Measurements from ENCODE around the gene CHFR.
"Not testable (repeated sequence)": the region's sequence is repeated elsewhere in the genome, so short reads cannot be mapped to it uniquely, and the experiment has no call there.

Gene CHFR

DNA sequence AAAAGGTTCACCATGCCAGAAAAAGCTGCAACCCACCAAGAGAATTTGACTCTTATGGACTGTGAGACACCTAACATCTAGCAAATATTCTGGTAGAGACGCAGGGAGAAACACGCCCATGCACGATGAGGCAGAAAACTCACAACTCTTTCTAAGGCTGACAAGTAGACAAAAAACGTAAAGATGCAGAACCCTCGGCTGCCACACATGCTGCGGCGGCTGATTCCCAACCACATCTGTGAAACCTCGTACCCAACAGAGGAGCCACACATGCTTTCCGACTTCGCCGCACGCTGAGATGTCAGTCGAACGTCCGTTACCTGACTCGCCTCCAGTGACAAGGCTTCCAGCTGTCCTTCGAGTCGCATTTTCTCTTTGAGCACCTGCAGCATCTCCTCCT is 80.5 kb downstream of the CHFR start:
- DNase-seq = no peak

GRCh38 chr12:132804426-132804861 is 83.0 kb downstream of the CHFR start:
- DNase-seq = no peak

DNA sequence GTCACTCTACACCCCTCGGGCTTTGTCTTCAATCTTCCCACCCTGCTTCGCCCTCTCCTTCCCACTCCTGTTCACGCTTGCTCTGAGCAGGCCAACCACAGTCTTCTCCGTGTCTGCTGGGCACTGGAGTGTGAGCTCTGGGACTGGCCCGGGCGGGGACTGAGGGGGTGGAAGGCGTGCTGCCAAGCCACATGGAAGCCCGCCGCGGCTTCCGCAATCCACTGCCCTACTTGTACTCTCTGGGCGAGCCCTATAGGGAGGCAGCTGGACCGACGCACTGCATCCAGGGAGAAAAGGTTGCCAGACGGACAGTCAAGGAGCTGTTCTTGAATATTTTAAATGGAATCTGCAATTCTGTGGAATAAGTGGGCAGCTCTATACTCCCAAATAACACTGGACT is 83.5 kb downstream of the CHFR start:
- DNase-seq = no peak

DNA sequence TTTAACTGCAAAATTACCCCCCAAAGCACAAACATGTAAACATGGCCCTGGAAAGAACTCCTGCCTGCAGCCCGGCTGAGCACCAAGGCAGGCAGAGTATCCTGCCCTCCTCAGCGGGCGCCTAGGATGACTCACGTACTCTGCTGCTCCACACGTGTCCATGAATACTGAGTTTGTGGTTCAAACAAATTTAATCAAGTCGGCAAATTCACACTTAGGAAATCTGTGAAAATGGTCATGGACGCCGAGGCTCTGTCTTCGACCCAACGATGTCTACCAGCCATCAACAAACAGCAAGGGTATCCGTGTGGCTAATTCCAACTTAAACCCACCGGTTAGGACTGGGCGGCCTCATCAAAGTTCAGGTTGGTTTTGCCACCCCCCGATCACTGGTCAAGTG is 84.3 kb downstream of the CHFR start:
- DNase-seq = no peak

DNA sequence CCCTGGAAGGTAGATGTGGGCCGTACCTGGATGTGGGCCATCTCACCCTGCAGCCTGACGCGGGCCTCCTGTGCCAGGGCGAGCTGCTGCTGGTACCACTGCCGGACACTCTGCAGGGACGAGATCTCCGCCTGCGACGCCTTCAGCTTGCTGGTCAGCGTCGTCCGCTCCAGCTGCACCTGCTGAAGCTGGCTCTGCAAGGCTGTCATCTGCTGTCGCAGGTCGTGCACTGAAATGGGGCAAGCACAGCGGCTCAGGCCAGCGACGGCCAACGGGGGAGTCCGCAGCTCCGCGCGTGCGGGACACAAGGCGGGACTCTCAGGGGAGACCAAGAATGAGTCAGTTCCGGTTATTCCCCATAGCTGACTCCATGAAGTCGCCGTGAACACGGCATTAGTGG is 85.7 kb downstream of the CHFR start:
- DNase-seq = no peak

GRCh38 chr12:132798836-132799235 is 88.6 kb downstream of the CHFR start:
- no peak for DNase-seq

- DNase-seq = no peak
Observed at GRCh38 chr12:132797820-132798570, 89.4 kb downstream of the CHFR start.

DNA sequence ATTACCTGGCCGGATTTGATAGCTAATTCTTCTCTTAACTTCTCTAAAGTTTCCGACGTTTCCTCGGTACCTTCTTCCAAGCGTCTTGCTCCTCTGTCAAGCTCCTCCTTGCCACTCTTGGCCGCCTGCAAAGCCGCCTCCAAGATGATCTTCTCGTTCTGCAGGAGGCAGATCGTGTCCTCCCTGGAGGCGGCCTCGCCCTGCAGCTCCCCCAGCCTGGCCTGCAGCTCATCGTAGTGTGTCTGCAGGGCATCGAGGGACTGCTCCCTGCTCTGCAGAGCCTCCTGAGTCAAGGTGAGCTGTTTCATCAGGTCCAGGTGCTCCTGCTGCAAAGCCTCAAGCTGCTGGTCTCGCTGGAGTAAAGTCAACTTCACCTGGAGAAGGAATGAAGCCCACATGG is 91.6 kb downstream of the CHFR start:
- DNase-seq = no peak

DNA sequence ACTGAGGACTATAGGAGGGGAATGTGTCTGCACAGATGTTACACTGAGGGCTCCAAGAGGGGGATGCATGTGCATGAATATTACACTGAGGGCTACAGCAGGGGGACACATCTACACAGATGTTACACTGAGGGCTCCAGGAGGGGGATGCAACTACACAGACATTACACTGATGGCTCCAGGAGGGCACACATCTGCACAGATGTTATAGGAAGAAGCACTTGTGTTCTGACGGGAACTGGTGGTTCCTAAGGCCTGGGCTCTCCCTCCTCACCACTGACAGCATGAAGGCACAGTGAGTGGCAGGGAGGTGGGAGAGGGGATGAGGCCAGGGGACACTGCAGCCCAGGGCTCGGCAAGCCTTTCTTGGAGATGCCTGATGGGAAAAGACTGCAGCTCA is 95.5 kb downstream of the CHFR start:
- not testable (repeated sequence) for DNase-seq

DNA sequence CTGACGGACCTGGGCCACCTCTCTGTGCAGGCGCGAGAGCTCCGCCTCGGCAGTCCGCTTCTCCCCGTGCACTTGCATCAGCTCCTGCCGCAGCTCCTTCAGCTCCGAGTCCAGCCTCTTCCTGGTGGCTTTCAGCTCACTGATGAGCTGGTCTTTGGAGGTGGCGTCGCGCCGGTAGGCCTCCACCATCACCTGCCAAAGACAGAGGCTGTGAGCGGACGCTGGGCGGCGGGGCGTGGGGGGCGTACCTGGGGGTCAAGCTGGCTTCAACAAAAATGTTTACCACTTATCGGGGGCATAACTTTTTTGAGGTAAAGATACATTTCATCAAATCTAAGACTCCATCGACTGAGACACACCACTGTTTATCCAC is 98.3 kb downstream of the CHFR start:
- no peak for DNase-seq

GRCh38 chr12:132788375-132789098 is 98.9 kb downstream of the CHFR start:
- no peak for DNase-seq

DNA sequence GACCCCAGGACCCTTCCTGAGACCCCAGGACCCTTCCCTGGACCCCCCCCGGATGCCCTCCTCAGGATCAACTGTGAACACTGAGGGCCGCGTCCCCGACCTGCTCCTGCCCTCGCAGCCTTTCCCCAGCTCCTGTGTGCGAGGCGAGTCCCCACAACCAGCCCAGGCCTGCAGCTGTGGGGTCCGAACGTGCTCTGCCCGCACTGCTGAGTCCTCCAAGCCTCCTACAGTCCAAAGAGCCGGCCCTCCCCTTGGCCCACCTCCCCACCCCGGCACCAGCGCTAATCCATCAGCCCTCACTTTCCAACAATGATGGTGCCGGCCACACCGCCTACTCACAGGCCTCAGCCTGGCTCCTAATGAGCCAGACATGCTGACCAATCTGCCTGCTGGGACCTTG is 99.5 kb downstream of the CHFR start:
- no peak for DNase-seq

GRCh38 chr12:132786192-132786591 is 101.2 kb downstream of the CHFR start:
- no peak for DNase-seq

- no peak for DNase-seq
Observed at GRCh38 chr12:132784580-132784979, 102.8 kb downstream of the CHFR start.

DNA sequence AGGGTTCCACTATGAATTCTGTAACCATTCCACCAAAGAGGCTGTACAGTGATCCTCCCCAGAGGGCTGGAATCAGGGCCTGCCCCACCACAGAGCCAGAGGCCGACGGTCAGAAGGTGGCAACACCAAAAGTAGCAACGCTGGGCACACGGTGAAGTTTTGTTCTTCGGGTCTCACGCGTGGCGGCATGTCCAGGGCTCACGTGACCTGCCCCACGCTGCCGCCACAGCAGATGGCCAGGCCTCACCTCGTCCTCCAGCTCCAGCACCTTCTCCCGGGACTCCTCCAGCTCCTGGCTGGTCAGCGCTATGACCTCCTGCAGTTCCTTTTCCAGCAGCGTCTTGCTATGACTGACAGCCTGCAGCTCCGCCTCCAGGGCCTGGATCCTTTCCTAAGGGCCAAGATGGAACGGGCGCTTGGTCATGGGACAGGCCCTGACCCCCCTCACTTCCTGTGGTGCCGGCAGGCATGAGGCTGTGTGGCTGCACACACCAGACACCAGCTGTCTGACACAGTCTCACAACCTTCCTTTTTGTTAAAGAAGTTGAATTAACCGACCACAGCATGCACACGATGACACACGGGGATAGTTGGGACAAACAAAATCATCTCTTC is 103.4 kb downstream of the CHFR start:
- DNase-seq = peak; percentile 20 to 69
